Nephron (organoid): ENCODE results near the gene VPS4A.

ENCODE experiments used
- H3K27ac Mint-ChIP-seq, 3 experiments: 2 replicates each; pipeline ENCODE4 v1.8.0; 2020; ENCODE audit warnings: mixed read lengths in 3 of 3, mild to moderate bottlenecking in 2 of 3, moderate library complexity in 1 of 3
- H3K27me3 Mint-ChIP-seq: 2 replicates; pipeline ENCODE4 v1.8.0; 2021; ENCODE audit warnings: low read depth, mild to moderate bottlenecking, moderate library complexity, mixed read lengths
- H3K36me3 Mint-ChIP-seq: 2 replicates; pipeline ENCODE4 v1.8.0; 2020; ENCODE audit warnings: low read depth, mixed read lengths
- H3K4me1 Mint-ChIP-seq: 2 replicates; pipeline ENCODE4 v1.8.0; 2020; ENCODE audit warnings: mixed read lengths
- H3K4me3 Mint-ChIP-seq, 3 experiments: 2 replicates each; pipeline ENCODE4 v1.8.0; 2020; ENCODE audit warnings: mild to moderate bottlenecking in 3 of 3, mixed read lengths in 3 of 3, moderate library complexity in 2 of 3
- H3K9me3 Mint-ChIP-seq: 2 replicates; pipeline ENCODE4 v1.8.0; 2020; ENCODE audit warnings: mixed read lengths
- TF ChIP-seq, protein P1 (sequence below), 3 experiments: fragments of 200-600 bp; sonication (generic); IDR thresholded peaks; one replicate each; pipeline ENCODE4 v1.5.0; 2021; ENCODE audit warnings: antibody characterized with exemption in 3 of 3; ENCODE audit not compliant: unreplicated experiment in 3 of 3

VPS4A gene

GRCh38 chr16:69310653-69311532, at the start of gene VPS4A:
TSS of gene VPS4A (plus strand) at chr16:69311350. CDS start at chr16:69311512, 162 bp downstream.
- H3K36me3 Mint-ChIP-seq = peaks cover 26% of the 10 kb centered on the region
- H3K4me3 Mint-ChIP-seq = peak within 1 kb of the TSS; percentile 95 to 97 (median 96)
- no peaks in the 10 kb centered on the region for H3K27me3 Mint-ChIP-seq
- TF ChIP-seq, protein P1, sequence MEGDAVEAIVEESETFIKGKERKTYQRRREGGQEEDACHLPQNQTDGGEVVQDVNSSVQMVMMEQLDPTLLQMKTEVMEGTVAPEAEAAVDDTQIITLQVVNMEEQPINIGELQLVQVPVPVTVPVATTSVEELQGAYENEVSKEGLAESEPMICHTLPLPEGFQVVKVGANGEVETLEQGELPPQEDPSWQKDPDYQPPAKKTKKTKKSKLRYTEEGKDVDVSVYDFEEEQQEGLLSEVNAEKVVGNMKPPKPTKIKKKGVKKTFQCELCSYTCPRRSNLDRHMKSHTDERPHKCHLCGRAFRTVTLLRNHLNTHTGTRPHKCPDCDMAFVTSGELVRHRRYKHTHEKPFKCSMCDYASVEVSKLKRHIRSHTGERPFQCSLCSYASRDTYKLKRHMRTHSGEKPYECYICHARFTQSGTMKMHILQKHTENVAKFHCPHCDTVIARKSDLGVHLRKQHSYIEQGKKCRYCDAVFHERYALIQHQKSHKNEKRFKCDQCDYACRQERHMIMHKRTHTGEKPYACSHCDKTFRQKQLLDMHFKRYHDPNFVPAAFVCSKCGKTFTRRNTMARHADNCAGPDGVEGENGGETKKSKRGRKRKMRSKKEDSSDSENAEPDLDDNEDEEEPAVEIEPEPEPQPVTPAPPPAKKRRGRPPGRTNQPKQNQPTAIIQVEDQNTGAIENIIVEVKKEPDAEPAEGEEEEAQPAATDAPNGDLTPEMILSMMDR (IDR thresholded peaks at IDR 0.05; ENCODE audit: unreplicated experiment in 3 of 3) = peak; percentile 80 to 92 (median 85)
- peaks cover 5% of the 10 kb centered on the region for H3K4me1 Mint-ChIP-seq
- no peaks in the 10 kb centered on the region for H3K9me3 Mint-ChIP-seq
- H3K27ac Mint-ChIP-seq = peak within 1 kb of the TSS; percentile 37 to 87 (median 86)

DNA sequence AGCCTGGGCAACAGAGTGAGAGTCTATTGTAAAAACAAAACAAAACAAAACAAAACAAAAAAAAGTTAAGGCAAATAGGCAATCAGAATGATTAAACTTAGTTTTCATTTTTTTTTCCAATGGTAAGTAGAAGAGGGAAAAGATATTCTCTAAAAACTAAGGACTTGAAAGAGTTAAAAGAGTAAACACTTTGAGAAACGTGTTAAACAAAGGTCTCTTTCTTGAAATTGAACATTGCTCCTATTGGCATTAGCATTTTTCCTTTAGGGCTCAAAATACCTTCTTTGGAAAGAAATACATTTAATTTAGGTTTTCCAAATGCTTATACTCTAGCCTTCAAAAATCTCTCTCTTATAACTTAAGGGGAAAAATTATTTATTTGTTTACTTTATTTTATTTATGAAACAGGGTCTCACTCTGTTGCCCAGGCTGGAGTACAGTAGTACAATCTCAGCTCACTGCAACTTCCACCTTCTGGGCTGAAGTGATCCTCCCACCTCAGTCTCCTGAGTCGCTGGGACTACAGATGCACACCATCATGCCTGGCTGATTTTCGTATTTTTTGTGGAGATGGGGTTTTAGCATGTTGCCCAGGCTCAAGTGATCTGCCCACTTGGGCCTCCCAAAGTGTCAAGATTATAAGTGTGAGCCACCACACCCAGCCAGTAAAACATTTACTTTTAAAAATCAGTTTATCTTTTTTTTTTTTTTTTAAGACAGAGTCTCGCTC, 44.7 kb upstream of the VPS4A start:
- Mint-ChIP-seq H3K9me3 (no peaks in the 10 kb centered on the region), H3K4me3 (no peak overlapping the region), H3K4me1 (peaks cover 10% of the 10 kb centered on the region), H3K36me3 (peaks cover 29% of the 10 kb centered on the region), H3K27me3 (no peaks in the 10 kb centered on the region), H3K27ac (no peak overlapping the region)
- TF ChIP-seq, protein P1 (IDR thresholded peaks at IDR 0.05; ENCODE audit: unreplicated experiment in 3 of 3) = no peak

DNA sequence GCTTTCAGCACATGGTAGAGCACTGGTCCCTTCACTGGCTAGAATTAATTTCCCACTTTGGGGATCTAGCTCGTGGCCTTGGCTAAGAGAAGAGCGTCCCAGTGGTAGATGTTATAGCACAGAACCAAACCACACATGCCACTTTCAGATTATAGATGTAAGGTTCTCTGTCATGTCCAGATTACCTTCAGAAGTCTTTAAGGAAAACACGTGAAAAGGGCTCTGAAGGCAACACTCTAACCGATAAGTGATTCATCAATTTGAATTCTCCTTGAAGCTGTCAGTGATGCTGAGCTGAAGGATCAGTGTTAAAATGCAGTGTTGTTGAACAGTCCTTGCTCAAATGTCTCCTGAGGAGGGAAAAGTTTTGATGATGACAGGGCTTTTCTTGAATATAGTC, 43.5 kb upstream of the VPS4A start:
- Mint-ChIP-seq H3K9me3 (no peaks in the 10 kb centered on the region), H3K27ac (peak overlapping the region in 2 of 3 experiments; percentile 59 to 79), H3K4me3 (no peak overlapping the region), H3K4me1 (peaks cover 10% of the 10 kb centered on the region), H3K36me3 (peaks cover 31% of the 10 kb centered on the region), H3K27me3 (no peaks in the 10 kb centered on the region)
- TF ChIP-seq, protein P1 (IDR thresholded peaks at IDR 0.05; ENCODE audit: unreplicated experiment in 3 of 3) = no peak

DNA sequence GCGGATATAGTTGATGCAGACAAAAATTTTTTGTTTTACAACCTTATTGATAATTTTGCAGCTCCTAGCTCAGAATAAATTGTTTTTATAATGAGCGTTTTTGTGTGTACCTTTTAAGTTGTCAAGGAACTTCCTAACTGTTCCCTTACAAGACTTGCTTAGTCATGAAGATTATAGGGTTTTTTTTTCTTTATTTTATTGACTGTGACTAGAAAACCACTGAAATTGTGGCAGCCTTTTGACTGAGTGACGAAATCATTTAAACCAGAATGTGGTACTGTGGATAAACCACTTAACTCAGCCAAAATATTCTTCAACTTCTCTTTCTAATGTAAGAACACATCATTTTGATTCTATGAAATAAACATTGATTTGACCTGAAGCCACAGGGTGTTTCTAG, 40.8 kb upstream of the VPS4A start:
- H3K27ac Mint-ChIP-seq = peak overlapping the region in 1 of 3 experiments; percentile 54
- peaks cover 14% of the 10 kb centered on the region for H3K4me1 Mint-ChIP-seq
- H3K36me3 Mint-ChIP-seq = peaks cover 32% of the 10 kb centered on the region
- no peak overlapping the region for H3K4me3 Mint-ChIP-seq
- H3K27me3 Mint-ChIP-seq = no peaks in the 10 kb centered on the region
- no peaks in the 10 kb centered on the region for H3K9me3 Mint-ChIP-seq
- TF ChIP-seq, protein P1 (IDR thresholded peaks at IDR 0.05; ENCODE audit: unreplicated experiment in 3 of 3) = no peak

GRCh38 chr16:69270831-69271230, 40.3 kb upstream of the VPS4A start:
- H3K27me3 Mint-ChIP-seq = no peaks in the 10 kb centered on the region
- peak overlapping the region in 1 of 3 experiments; percentile 54 for H3K27ac Mint-ChIP-seq
- H3K36me3 Mint-ChIP-seq = peaks cover 34% of the 10 kb centered on the region
- no peak overlapping the region for H3K4me3 Mint-ChIP-seq
- H3K4me1 Mint-ChIP-seq = peaks cover 18% of the 10 kb centered on the region
- no peaks in the 10 kb centered on the region for H3K9me3 Mint-ChIP-seq
- TF ChIP-seq, protein P1 (IDR thresholded peaks at IDR 0.05; ENCODE audit: unreplicated experiment in 3 of 3) = no peak
